Activated CD4-positive, alpha-beta T cell treated with anti-CD3 and anti-CD28 coated beads for 36 hours (primary cell): Measurements from ENCODE around the gene GLP2R. TPM values are rescaled to one million over a fixed set of nuclear protein-coding genes. Genes with fewer than 3 reads are reported as not detected.

Source experiments
- ATAC-seq: fragments of 200-7000 bp; cut with Tn5 transposase; one replicate; pipeline ENCODE4 v1.10.0; 2021; ENCODE audit warnings: mild to moderate bottlenecking, moderate library complexity
- CTCF ChIA-PET: fragments of 350-600 bp; sonication (Branson Sonifier 250); formaldehyde crosslinking; loops from one replicate; lab custom pipeline; 2021; ENCODE audit warnings: antibody characterized with exemption; lab: Charles Lee
- POLR2A ChIA-PET: fragments of 350-600 bp; sonication (Branson Sonifier 250); formaldehyde crosslinking; loops from one replicate; lab custom pipeline; 2021; ENCODE audit warnings: antibody characterized with exemption, inconsistent platforms; lab: Charles Lee
- DNase-seq: peaks from one replicate; pipeline ENCODE4 v3.0.0-alpha.2; 2020
- H3K27ac Mint-ChIP-seq: one replicate; pipeline ENCODE4 v1.8.0; 2021; ENCODE audit warnings: mixed read lengths
- H3K27me3 Mint-ChIP-seq: one replicate; pipeline ENCODE4 v1.8.0; 2021; ENCODE audit warnings: mixed read lengths
- H3K36me3 Mint-ChIP-seq: one replicate; pipeline ENCODE4 v1.8.0; 2021; ENCODE audit warnings: low read depth, mixed read lengths
- H3K4me1 Mint-ChIP-seq: one replicate; pipeline ENCODE4 v1.8.0; 2021; ENCODE audit warnings: mixed read lengths
- H3K4me3 Mint-ChIP-seq: one replicate; pipeline ENCODE4 v1.8.0; 2021; ENCODE audit warnings: mild to moderate bottlenecking, moderate library complexity, mixed read lengths
- H3K9me3 Mint-ChIP-seq: one replicate; pipeline ENCODE4 v1.8.0; 2021; ENCODE audit warnings: low read depth, mixed read lengths
- intact Hi-C, 2 experiments: fragments of 100-400 bp; cut with DNase I in 1 of 2; cut with micrococcal nuclease in 1 of 2; formaldehyde crosslinking; loops; one replicate each; pipeline versions ENCODE4 v1.14.2 to v1.15.1; 2022 to 2024; cut with DNase I, micrococcal nuclease
- total RNA-seq, 2 experiments: library from RNA; stranded (reverse); gene quantifications; one replicate each; pipeline ENCODE4 v1.2.3, GENCODE V29; 2021

GLP2R gene
- total RNA-seq, 2 experiments from 2014 or later, result not detected

GRCh38 chr17:9798008-9798407, 27.7 kb upstream of the GLP2R start:
- no peaks in the 10 kb centered on the region for H3K36me3 Mint-ChIP-seq
- no peaks in the 10 kb centered on the region for H3K4me1 Mint-ChIP-seq
- ChIA-PET POLR2A (no interaction called here), CTCF (no interaction called here)
- no peaks in the 10 kb centered on the region for H3K9me3 Mint-ChIP-seq
- H3K4me3 Mint-ChIP-seq, result no peak overlapping the region
- no peak overlapping the region for H3K27ac Mint-ChIP-seq
- ATAC-seq (no peak), DNase-seq (no peak)
- peaks cover 14% of the 10 kb centered on the region for H3K27me3 Mint-ChIP-seq
- intact Hi-C loops, result loop anchor here in 1 of 2 experiments (10.0 kb wide), 1 partner anchor 83 kb away; no protein-coding TSS in a partner anchor

DNA sequence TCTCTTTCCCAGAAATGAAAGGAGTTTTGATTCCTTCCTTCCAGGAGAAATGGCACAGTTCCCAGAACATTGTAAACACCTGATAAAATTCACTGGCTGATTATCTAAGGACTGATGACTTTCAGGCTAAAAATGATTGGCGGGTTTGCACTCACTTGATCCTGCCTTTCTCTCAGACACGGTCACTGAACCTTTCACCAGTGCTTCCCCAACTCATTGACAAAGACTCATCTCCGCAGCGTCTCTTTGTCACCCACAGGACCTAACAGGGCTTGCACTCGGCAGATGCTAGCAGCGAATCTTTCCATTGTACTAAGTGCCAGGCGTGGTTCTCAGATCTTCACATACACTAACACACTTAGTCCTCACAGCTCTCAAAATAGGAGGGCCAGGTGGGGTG, 27.0 kb upstream of the GLP2R start:
- Mint-ChIP-seq H3K36me3 (no peaks in the 10 kb centered on the region), H3K9me3 (no peaks in the 10 kb centered on the region), H3K27me3 (peaks cover 14% of the 10 kb centered on the region), H3K4me1 (no peaks in the 10 kb centered on the region), H3K27ac (no peak overlapping the region), H3K4me3 (no peak overlapping the region)
- no peak for ATAC-seq
- intact Hi-C loops, result loop anchor here in 1 of 2 experiments (10.0 kb wide), 1 partner anchor 84 kb away; no protein-coding TSS in a partner anchor
- ChIA-PET CTCF (no interaction called here), POLR2A (no interaction called here)
- DNase-seq, result no peak

- Mint-ChIP-seq H3K4me1 (no peaks in the 10 kb centered on the region), H3K36me3 (no peaks in the 10 kb centered on the region), H3K27ac (no peak overlapping the region), H3K27me3 (peaks cover 10% of the 10 kb centered on the region), H3K9me3 (no peaks in the 10 kb centered on the region), H3K4me3 (no peak overlapping the region)
- intact Hi-C loops, result no loop called here
- POLR2A ChIA-PET, result no interaction called here
- CTCF ChIA-PET, result no interaction called here
- no peak for ATAC-seq
- no peak for DNase-seq
Measured at GRCh38 chr17:9801505-9801904, 24.2 kb upstream of the GLP2R start.

DNA sequence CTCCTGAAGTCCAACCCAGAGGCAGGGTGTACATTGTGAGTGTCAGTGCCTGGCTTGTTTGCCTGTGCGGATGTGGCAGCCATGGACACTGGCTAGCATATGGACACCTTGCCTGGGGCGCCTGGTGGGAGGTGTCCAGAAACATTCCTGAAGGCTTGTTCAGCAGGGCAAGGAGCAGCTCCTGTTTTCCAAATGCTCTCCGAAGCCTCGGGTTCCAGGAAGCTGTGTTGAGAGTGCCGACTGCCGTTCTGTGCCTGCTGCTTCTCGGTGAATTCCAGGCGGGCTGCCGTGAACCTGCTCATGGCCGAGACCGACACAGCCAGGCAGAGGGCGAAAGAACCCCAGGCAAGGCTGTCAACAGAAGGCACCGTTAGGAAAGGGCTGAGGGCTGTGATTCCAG, 23.4 kb upstream of the GLP2R start:
- H3K4me3 Mint-ChIP-seq, result no peak overlapping the region
- no peaks in the 10 kb centered on the region for H3K36me3 Mint-ChIP-seq
- H3K9me3 Mint-ChIP-seq, result no peaks in the 10 kb centered on the region
- intact Hi-C loops, result no loop called here
- POLR2A ChIA-PET, result no interaction called here
- no peak for ATAC-seq
- peaks cover 9% of the 10 kb centered on the region for H3K27me3 Mint-ChIP-seq
- no peak overlapping the region for H3K27ac Mint-ChIP-seq
- CTCF ChIA-PET, result no interaction called here
- no peak for DNase-seq
- no peaks in the 10 kb centered on the region for H3K4me1 Mint-ChIP-seq

DNA sequence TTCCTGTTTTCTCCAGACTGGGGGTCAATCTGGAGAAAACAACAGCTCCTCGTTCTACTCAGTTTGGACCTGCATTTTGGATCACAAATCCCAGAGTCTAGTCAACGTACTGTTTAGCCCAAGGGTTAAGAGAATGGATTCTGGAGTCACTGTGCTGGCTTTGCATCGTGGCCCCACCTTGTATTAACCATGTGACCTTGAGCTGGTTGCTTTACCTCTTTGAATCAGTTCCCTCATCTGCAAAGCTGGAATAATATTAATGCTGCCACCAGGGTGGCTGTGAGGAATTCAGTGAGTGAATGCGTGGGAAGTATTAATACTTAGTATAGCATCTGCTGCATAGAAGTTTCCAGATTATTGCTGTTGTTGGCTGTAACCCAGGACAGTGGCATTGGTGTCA, 23.0 kb upstream of the GLP2R start:
- ChIA-PET POLR2A (no interaction called here), CTCF (no interaction called here)
- H3K27me3 Mint-ChIP-seq, result peaks cover 9% of the 10 kb centered on the region
- no peaks in the 10 kb centered on the region for H3K36me3 Mint-ChIP-seq
- no peaks in the 10 kb centered on the region for H3K4me1 Mint-ChIP-seq
- no peak overlapping the region for H3K27ac Mint-ChIP-seq
- no peak overlapping the region for H3K4me3 Mint-ChIP-seq
- ATAC-seq, result no peak
- no peak for DNase-seq
- H3K9me3 Mint-ChIP-seq, result no peaks in the 10 kb centered on the region
- intact Hi-C loops, result no loop called here

GRCh38 chr17:9805769-9806168, 20.0 kb upstream of the GLP2R start:
- Mint-ChIP-seq H3K9me3 (no peaks in the 10 kb centered on the region), H3K36me3 (no peaks in the 10 kb centered on the region), H3K27me3 (peaks cover 8% of the 10 kb centered on the region), H3K27ac (no peak overlapping the region), H3K4me1 (no peaks in the 10 kb centered on the region), H3K4me3 (no peak overlapping the region)
- ChIA-PET CTCF (interaction anchor here (0.7 kb wide), 1 partner anchor 13 kb away, joined by 3 read pairs; no protein-coding TSS in a partner anchor), POLR2A (no interaction called here)
- DNase-seq, result no peak
- no peak for ATAC-seq
- intact Hi-C loops, result no loop called here

DNA sequence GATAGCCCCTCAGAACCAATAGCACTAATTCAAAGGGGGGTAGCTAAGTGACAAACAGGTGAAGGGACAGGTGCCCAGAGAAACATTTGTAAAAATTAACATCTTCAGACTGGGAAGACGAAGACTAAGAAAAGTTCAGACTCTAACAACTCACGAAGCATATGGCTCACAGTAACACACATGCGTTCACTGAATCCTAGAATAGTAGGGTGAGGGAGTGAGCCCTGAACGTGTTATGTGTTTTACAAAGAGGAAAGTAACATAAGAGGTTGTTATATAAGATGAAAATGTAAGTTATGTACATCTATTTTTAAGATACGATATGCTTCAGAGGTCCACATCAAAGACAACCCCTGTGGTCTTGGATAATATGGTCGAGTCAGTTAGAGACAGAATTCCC, 19.0 kb upstream of the GLP2R start:
- Mint-ChIP-seq H3K4me3 (no peak overlapping the region), H3K4me1 (no peaks in the 10 kb centered on the region), H3K36me3 (no peaks in the 10 kb centered on the region), H3K9me3 (no peaks in the 10 kb centered on the region), H3K27me3 (peaks cover 8% of the 10 kb centered on the region), H3K27ac (no peak overlapping the region)
- DNase-seq (no peak), ATAC-seq (no peak)
- ChIA-PET POLR2A (no interaction called here), CTCF (no interaction called here)
- intact Hi-C loops, result no loop called here

DNA sequence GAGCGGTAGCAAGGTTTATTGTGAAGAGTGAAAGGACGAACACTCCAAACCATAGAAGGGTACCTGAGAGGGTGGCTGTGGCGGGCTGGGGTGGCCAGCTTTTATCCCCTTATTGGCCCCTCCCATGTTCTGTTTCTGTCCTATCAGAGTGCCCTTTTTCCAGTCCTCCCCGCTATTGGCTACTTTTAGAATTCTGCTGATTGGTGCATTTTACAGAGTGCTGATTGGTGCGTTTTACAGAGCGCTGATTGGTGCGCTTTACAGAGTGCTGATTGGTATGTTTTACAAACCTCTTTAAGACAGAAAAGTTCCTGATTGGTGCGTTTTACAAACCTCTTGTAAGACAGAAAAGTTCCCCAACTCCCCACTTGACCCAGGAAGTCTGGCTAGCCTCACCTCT, 16.3 kb upstream of the GLP2R start:
- no peaks in the 10 kb centered on the region for H3K9me3 Mint-ChIP-seq
- ChIA-PET POLR2A (no interaction called here), CTCF (no interaction called here)
- H3K36me3 Mint-ChIP-seq, result no peaks in the 10 kb centered on the region
- intact Hi-C loops, result no loop called here
- no peak overlapping the region for H3K27ac Mint-ChIP-seq
- no peaks in the 10 kb centered on the region for H3K4me1 Mint-ChIP-seq
- DNase-seq, result no peak
- H3K27me3 Mint-ChIP-seq, result peaks cover 4% of the 10 kb centered on the region
- ATAC-seq, result no peak
- H3K4me3 Mint-ChIP-seq, result no peak overlapping the region

GRCh38 chr17:9810100-9810949, 15.4 kb upstream of the GLP2R start:
- Mint-ChIP-seq H3K27me3 (peaks cover 4% of the 10 kb centered on the region), H3K9me3 (no peaks in the 10 kb centered on the region), H3K4me1 (no peaks in the 10 kb centered on the region), H3K4me3 (no peak overlapping the region), H3K27ac (no peak overlapping the region), H3K36me3 (no peaks in the 10 kb centered on the region)
- intact Hi-C loops, result loop anchor here in 1 of 2 experiments (10.0 kb wide), 1 partner anchor 56 kb away; no protein-coding TSS in a partner anchor
- CTCF ChIA-PET, result interaction anchor here (0.6 kb wide), 1 partner anchor 443 kb away, joined by 3 read pairs; no protein-coding TSS in a partner anchor
- POLR2A ChIA-PET, result no interaction called here
- DNase-seq (no peak), ATAC-seq (no peak)

DNA sequence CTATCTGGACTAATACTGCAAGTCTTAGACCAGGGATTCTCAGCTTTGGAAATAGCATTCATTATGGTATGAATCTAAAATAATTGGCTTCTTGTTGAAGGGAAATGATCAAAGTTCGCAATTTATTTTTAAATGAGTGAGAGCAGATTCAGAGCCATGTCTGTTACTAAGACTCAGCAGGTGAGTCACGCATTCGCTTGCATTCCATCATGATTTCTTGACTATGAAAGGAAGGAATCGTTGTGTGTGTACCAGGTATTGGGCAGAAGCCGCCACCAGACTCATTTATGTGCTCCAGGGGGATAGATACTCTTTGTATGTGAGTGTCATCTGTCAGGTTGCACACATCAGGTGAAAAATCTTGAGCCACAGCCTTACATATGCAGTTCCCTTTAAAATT, 14.6 kb upstream of the GLP2R start:
- intact Hi-C loops, result loop anchor here in 1 of 2 experiments (10.0 kb wide), 1 partner anchor 56 kb away; no protein-coding TSS in a partner anchor
- no peak for ATAC-seq
- CTCF ChIA-PET, result no interaction called here

GRCh38 chr17:9811537-9811936, 14.2 kb upstream of the GLP2R start:
- ATAC-seq, result no peak
- ChIA-PET POLR2A (no interaction called here), CTCF (interaction anchor here (0.6 kb wide), 1 partner anchor 42 kb away, joined by 3 read pairs; no protein-coding TSS in a partner anchor)
- H3K4me3 Mint-ChIP-seq, result no peak overlapping the region
- H3K9me3 Mint-ChIP-seq, result no peaks in the 10 kb centered on the region
- H3K36me3 Mint-ChIP-seq, result no peaks in the 10 kb centered on the region
- no peak for DNase-seq
- H3K27me3 Mint-ChIP-seq, result peaks cover 7% of the 10 kb centered on the region
- H3K4me1 Mint-ChIP-seq, result no peaks in the 10 kb centered on the region
- intact Hi-C loops, result loop anchor here in 1 of 2 experiments (10.0 kb wide), 1 partner anchor 57 kb away; no protein-coding TSS in a partner anchor
- no peak overlapping the region for H3K27ac Mint-ChIP-seq

More for the DNA sequence above, 14.6 kb upstream of the GLP2R start:
- Mint-ChIP-seq H3K4me1 (no peaks in the 10 kb centered on the region), H3K36me3 (no peaks in the 10 kb centered on the region), H3K27ac (no peak overlapping the region), H3K4me3 (no peak overlapping the region), H3K9me3 (no peaks in the 10 kb centered on the region), H3K27me3 (peaks cover 4% of the 10 kb centered on the region)
- no peak for DNase-seq
- POLR2A ChIA-PET, result no interaction called here

GRCh38 chr17:9813166-9813565, 12.6 kb upstream of the GLP2R start:
- H3K9me3 Mint-ChIP-seq, result no peaks in the 10 kb centered on the region
- H3K4me3 Mint-ChIP-seq, result no peak overlapping the region
- CTCF ChIA-PET, result no interaction called here
- ATAC-seq (no peak), DNase-seq (no peak)
- H3K27me3 Mint-ChIP-seq, result peaks cover 7% of the 10 kb centered on the region
- no peak overlapping the region for H3K27ac Mint-ChIP-seq
- intact Hi-C loops, result loop anchor here in 1 of 2 experiments (10.0 kb wide), 1 partner anchor 58 kb away; no protein-coding TSS in a partner anchor
- no peaks in the 10 kb centered on the region for H3K36me3 Mint-ChIP-seq
- H3K4me1 Mint-ChIP-seq, result no peaks in the 10 kb centered on the region
- POLR2A ChIA-PET, result no interaction called here
